HepG2 (cell line): ENCODE measurements around the gene PML. TPM values are rescaled to one million over a fixed set of nuclear protein-coding genes. Genes with fewer than 3 reads are reported as not detected.

Source experiments
- ARNT ChIP-seq: fragments of 450-650 bp; IDR thresholded peaks from 2 replicates; pipeline ENCODE4 v1.6.1; 2017
- ARNTL ChIP-seq: sonication (generic); formaldehyde crosslinking; IDR thresholded peaks from 2 replicates; pipeline ENCODE4 v1.4.0; 2020; ENCODE audit warnings: mild to moderate bottlenecking, missing genetic modification reagents
- CAMTA2 ChIP-seq: sonication (generic); formaldehyde crosslinking; IDR thresholded peaks from 2 replicates; pipeline ENCODE4 v1.4.0; 2020; ENCODE audit warnings: mild to moderate bottlenecking, missing genetic modification reagents, borderline replicate concordance
- CC2D1A ChIP-seq: sonication (generic); formaldehyde crosslinking; IDR thresholded peaks from 2 replicates; pipeline ENCODE4 v1.8.1; 2023; ENCODE audit warnings: mild to moderate bottlenecking, missing genetic modification reagents
- CHCHD3 ChIP-seq: sonication (generic); formaldehyde crosslinking; IDR thresholded peaks from 2 replicates; pipeline ENCODE4 v1.8.0; 2022; ENCODE audit warnings: mild to moderate bottlenecking, missing genetic modification reagents, moderate library complexity
- CHD2 ChIP-seq: IDR thresholded peaks from 2 replicates; pipeline ENCODE4 v1.6.1; 2011; ENCODE audit warnings: low read depth, low read length, improper control_type of control experiment
- KDM2A ChIP-seq: sonication (generic); formaldehyde crosslinking; IDR thresholded peaks from 2 replicates; pipeline ENCODE4 v1.4.0; 2020; ENCODE audit warnings: low read depth, missing genetic modification reagents, borderline replicate concordance
- KLF13 ChIP-seq: sonication (generic); formaldehyde crosslinking; IDR thresholded peaks from 2 replicates; pipeline ENCODE4 v1.4.0; 2020; ENCODE audit warnings: mild to moderate bottlenecking, missing genetic modification reagents
- KLF9 ChIP-seq: IDR thresholded peaks from 2 replicates; pipeline ENCODE4 v1.6.1; 2016; ENCODE audit warnings: low read depth
- PAWR ChIP-seq: sonication (generic); formaldehyde crosslinking; IDR thresholded peaks from 2 replicates; pipeline ENCODE4 v1.4.0; 2020; ENCODE audit warnings: missing genetic modification reagents, mild to moderate bottlenecking, borderline replicate concordance
- SYNCRIP ChIP-seq: fragments of 200-400 bp; formaldehyde crosslinking; IDR thresholded peaks from 2 replicates; pipeline ENCODE4 v1.6.1; 2018; ENCODE audit warnings: mild to moderate bottlenecking, low read depth, low read length; ENCODE audit not compliant: insufficient read depth
- ZNF136 ChIP-seq: sonication (generic); formaldehyde crosslinking; IDR thresholded peaks from 2 replicates; pipeline ENCODE4 v1.8.1; 2022; ENCODE audit warnings: low read depth, mild to moderate bottlenecking, moderate library complexity, missing genetic modification reagents
- ZNF180 ChIP-seq: sonication (generic); formaldehyde crosslinking; IDR thresholded peaks from 2 replicates; pipeline ENCODE4 v1.4.0; 2020; ENCODE audit warnings: low read depth, missing genetic modification reagents, borderline replicate concordance
- ZNF251 ChIP-seq: sonication (generic); formaldehyde crosslinking; IDR thresholded peaks from 2 replicates; pipeline ENCODE4 v1.9.0; 2021; ENCODE audit warnings: mild to moderate bottlenecking, missing genetic modification reagents
- ZNF564 ChIP-seq: sonication (generic); formaldehyde crosslinking; IDR thresholded peaks from 2 replicates; pipeline ENCODE4 v1.8.1; 2023; ENCODE audit warnings: mild to moderate bottlenecking, missing genetic modification reagents
- ZNF572 ChIP-seq: sonication (generic); formaldehyde crosslinking; IDR thresholded peaks from 2 replicates; pipeline ENCODE4 v1.5.1; 2020; ENCODE audit warnings: mild to moderate bottlenecking, missing genetic modification reagents
- ZNF598 ChIP-seq: sonication (generic); formaldehyde crosslinking; IDR thresholded peaks from 2 replicates; pipeline ENCODE4 v1.5.1; 2020; ENCODE audit warnings: mild to moderate bottlenecking, missing genetic modification reagents, borderline replicate concordance
- polyA plus RNA-seq, 8 experiments: library from polyadenylated mRNA; depleted of rRNA in 3 of 8; stranded (reverse) in 7 of 8; unstranded in 1 of 8; fragments of >200 nt; fragmentation: Illumina TruSeq in 4 of 8; extraction: Trizol in 4 of 8; gene quantifications; 2 replicates each; pipeline versions ENCODE4 v1.2.1 to v1.2.3, GENCODE V29; 2011 to 2016; ENCODE audit warnings: low read depth in 4 of 8, missing spikeins in 1 of 8, mixed read lengths in 1 of 8; ENCODE audit not compliant: insufficient read depth in 1 of 8
- total RNA-seq, 5 experiments: library from RNA; depleted of rRNA; stranded (reverse); fragments of >200 nt; fragmentation: Illumina TruSeq; extraction: Trizol; gene quantifications; 2 replicates each; pipeline ENCODE4 v1.2.3, GENCODE V29; 2016; ENCODE audit warnings: low read depth in 1 of 5
- TF ChIP-seq, protein P1 (sequence below): sonication (generic); formaldehyde crosslinking; IDR thresholded peaks from 2 replicates; pipeline ENCODE4 v1.4.0; 2020; ENCODE audit warnings: missing genetic modification reagents, low read depth, mild to moderate bottlenecking, borderline replicate concordance
- TF ChIP-seq, protein P2 (sequence below): sonication (generic); formaldehyde crosslinking; conservative IDR thresholded peaks from 2 replicates; pipeline ENCODE4 v1.4.0; 2020; ENCODE audit warnings: mild to moderate bottlenecking, missing genetic modification reagents, moderate library complexity
- TF ChIP-seq, protein P3 (sequence below): sonication (generic); formaldehyde crosslinking; IDR thresholded peaks from 2 replicates; pipeline ENCODE4 v1.8.0; 2022; ENCODE audit warnings: missing genetic modification reagents, mild to moderate bottlenecking, inconsistent platforms, borderline replicate concordance
- TF ChIP-seq, protein P4 (sequence below): IDR thresholded peaks from 2 replicates; pipeline ENCODE4 v1.6.1; 2016; ENCODE audit warnings: missing compliant biosample characterization, missing genetic modification reagents, borderline replicate concordance

PML gene
- total and polyA plus RNA-seq, 2 of the 13 experiments (the other 11 are each of a cell fraction or from before 2014, with no cell fraction given): 2.9 to 3.9 TPM

DNA sequence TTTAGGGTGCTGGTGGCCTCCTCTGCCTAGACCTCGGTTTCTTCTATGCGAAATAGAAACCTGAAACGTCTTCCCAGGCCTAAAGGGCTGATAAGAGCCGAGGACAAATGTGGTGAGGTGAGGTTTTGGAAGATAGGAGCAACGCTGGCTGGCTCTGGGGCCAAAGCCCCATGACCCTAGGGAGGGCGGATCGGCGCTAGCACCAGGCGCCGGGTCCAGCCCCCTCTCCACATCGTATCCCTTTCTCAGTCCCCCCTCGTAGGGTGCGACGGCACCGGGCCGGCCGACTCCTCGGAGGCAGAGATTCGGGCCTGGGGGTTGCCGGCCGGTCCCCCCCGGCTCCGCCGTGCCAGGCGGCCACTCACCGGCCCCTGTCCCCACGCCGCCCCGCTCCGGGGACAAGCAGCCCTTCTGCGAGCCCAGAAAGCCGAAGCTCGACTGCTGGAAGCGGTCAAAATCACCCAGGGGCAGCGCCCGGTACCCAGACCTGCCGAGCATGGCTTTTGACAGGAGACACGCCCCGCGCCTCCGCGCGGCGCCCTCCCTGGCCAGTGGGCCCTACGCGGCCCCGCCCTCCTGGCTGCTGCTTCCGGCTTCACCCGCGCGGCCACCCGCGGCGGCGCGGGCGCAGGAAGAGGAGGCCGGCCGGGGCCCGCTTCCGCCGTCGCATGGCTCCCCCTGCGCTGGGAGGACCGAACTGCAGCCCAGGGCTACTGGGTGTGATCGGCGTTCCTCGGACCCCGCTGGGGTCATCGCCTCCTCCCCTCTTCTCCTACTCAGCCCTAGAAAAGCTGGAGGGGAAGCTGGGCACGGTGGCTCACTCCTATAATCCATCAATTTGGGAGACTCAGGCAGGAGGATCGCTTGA is 2.6 kb upstream of the PML start, which contains the start of gene STOML1 (continued):
- no peak for TF ChIP-seq PAWR (CRISPR knock-in tag)
- no peak for TF ChIP-seq ZNF251 (CRISPR knock-in tag)
- TF ChIP-seq ARNT: no peak
- TF ChIP-seq, protein P1, sequence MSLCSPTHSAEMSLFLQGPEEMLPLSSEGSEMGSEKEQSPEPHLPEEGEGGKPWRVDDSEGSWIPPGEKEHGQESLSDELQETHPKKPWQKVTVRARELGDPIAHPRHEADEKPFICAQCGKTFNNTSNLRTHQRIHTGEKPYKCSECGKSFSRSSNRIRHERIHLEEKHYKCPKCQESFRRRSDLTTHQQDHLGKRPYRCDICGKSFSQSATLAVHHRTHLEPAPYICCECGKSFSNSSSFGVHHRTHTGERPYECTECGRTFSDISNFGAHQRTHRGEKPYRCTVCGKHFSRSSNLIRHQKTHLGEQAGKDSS (CRISPR knock-in tag): 0 out of 2 replicates have a peak, but pooled peaks have one; percentile 27
- no peak for TF ChIP-seq ZNF136 (CRISPR knock-in tag)
- TF ChIP-seq SYNCRIP: no peak
- TF ChIP-seq KDM2A (CRISPR knock-in tag): peak; percentile 54; the same call in 1 of the 2 replicates
- no peak for TF ChIP-seq KLF13 (CRISPR knock-in tag)
- no peak for TF ChIP-seq ZNF564 (CRISPR knock-in tag)
- TF ChIP-seq KLF9 (CRISPR knock-in tag): peak; percentile 81; the same call in 1 of the 2 replicates
- TF ChIP-seq CHD2: no peak
- no peak for TF ChIP-seq ZNF572 (CRISPR knock-in tag)
- TF ChIP-seq ZNF180 (CRISPR knock-in tag): no peak
- TF ChIP-seq, protein P2, sequence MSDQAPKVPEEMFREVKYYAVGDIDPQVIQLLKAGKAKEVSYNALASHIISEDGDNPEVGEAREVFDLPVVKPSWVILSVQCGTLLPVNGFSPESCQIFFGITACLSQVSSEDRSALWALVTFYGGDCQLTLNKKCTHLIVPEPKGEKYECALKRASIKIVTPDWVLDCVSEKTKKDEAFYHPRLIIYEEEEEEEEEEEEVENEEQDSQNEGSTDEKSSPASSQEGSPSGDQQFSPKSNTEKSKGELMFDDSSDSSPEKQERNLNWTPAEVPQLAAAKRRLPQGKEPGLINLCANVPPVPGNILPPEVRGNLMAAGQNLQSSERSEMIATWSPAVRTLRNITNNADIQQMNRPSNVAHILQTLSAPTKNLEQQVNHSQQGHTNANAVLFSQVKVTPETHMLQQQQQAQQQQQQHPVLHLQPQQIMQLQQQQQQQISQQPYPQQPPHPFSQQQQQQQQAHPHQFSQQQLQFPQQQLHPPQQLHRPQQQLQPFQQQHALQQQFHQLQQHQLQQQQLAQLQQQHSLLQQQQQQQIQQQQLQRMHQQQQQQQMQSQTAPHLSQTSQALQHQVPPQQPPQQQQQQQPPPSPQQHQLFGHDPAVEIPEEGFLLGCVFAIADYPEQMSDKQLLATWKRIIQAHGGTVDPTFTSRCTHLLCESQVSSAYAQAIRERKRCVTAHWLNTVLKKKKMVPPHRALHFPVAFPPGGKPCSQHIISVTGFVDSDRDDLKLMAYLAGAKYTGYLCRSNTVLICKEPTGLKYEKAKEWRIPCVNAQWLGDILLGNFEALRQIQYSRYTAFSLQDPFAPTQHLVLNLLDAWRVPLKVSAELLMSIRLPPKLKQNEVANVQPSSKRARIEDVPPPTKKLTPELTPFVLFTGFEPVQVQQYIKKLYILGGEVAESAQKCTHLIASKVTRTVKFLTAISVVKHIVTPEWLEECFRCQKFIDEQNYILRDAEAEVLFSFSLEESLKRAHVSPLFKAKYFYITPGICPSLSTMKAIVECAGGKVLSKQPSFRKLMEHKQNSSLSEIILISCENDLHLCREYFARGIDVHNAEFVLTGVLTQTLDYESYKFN (CRISPR knock-in tag): no peak; the same call in 1 of the 2 replicates
- TF ChIP-seq, protein P3, sequence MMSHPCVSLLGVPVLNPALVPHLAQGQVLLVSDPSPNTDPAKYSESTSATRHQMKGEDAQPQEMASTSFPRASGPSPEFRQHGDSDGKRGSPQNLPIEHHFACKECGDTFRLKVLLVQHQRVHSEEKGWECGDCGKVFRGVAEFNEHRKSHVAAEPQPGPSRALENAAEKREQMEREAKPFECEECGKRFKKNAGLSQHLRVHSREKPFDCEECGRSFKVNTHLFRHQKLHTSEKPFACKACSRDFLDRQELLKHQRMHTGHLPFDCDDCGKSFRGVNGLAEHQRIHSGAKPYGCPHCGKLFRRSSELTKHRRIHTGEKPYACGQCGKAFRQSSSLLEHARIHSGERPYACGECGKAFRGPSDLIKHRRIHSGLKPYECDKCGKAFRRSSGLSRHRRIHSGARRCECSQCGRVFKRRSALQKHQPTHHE: no peak
- TF ChIP-seq CAMTA2 (CRISPR knock-in tag): no peak
- no peak for TF ChIP-seq ARNTL
- no peak for TF ChIP-seq ZNF598 (CRISPR knock-in tag)
- TF ChIP-seq CC2D1A: no peak
- TF ChIP-seq CHCHD3: no peak
- TF ChIP-seq, protein P4, sequence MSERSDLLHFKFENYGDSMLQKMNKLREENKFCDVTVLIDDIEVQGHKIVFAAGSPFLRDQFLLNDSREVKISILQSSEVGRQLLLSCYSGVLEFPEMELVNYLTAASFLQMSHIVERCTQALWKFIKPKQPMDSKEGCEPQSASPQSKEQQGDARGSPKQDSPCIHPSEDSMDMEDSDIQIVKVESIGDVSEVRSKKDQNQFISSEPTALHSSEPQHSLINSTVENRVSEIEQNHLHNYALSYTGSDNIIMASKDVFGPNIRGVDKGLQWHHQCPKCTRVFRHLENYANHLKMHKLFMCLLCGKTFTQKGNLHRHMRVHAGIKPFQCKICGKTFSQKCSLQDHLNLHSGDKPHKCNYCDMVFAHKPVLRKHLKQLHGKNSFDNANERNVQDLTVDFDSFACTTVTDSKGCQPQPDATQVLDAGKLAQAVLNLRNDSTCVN: no peak
- TF ChIP-seq, all 625 proteins: peak for 131
